GM13977 (cell line): ENCODE measurements around the gene TMEM17.
"Not testable (repeated sequence)": the region's sequence is repeated elsewhere in the genome, so short reads cannot be mapped to it uniquely, and the experiment has no call there.

Experiments used
- DNase-seq: peaks from one replicate; pipeline ENCODE4 v3.0.0; 2012; ENCODE audit warnings: low spot score
- CTCF ChIP-seq: IDR thresholded peaks from 2 replicates; pipeline ENCODE4 v1.5.1; 2012; ENCODE audit warnings: mild to moderate bottlenecking, control low read depth; ENCODE audit not compliant: insufficient read depth; ENCODE audit errors: extremely low read depth, missing control alignments
- in situ Hi-C: fragments of 300-500 bp; cut with MboI; formaldehyde crosslinking; loops from one replicate; pipeline ENCODE4 v1.12.0; 2022; ENCODE audit warnings: low sequenced_read_pairs, low pct_unique_long_range_greater_than_20kb, mixed read lengths, inconsistent platforms; ENCODE audit not compliant: unreplicated experiment

The TMEM17 gene

GRCh38 chr2:62527478-62528210 lies 21.6 kb upstream of the TMEM17 start:
- no peak for DNase-seq
- TF ChIP-seq CTCF = no peak
- in situ Hi-C loops = no loop called here

GRCh38 chr2:62526531-62527381 lies 20.8 kb upstream of the TMEM17 start:
- TF ChIP-seq CTCF = no peak
- in situ Hi-C loops = no loop called here
- DNase-seq = no peak

GRCh38 chr2:62525549-62526269 lies 19.7 kb upstream of the TMEM17 start:
- DNase-seq = no peak
- TF ChIP-seq CTCF = no peak
- in situ Hi-C loops = no loop called here

- no peak for DNase-seq
- in situ Hi-C loops = no loop called here
- TF ChIP-seq CTCF = no peak
These were observed 18.4 kb upstream of the TMEM17 start for GRCh38 chr2:62524293-62524941.

- in situ Hi-C loops, DNase-seq: not testable (repeated sequence)
These were observed 15.1 kb upstream of the TMEM17 start for GRCh38 chr2:62521061-62521460.

- in situ Hi-C loops = no loop called here
- TF ChIP-seq CTCF = no peak
- DNase-seq = no peak
These were observed 6.4 kb upstream of the TMEM17 start for GRCh38 chr2:62512384-62512783.
